GM12872 (cell line): ENCODE measurements around the gene PTPRU.

Experiments used
- CTCF ChIP-seq: IDR thresholded peaks from 3 replicates; pipeline ENCODE4 v1.5.1; 2011; ENCODE audit warnings: low read depth, mild to moderate bottlenecking, low read length, moderate library complexity; ENCODE audit not compliant: insufficient read depth

PTPRU gene

GRCh38 chr1:29233693-29234092, 2.6 kb upstream of the PTPRU start:
- no peak for TF ChIP-seq CTCF

- TF ChIP-seq CTCF, result no peak
Observed at GRCh38 chr1:29234471-29234870, 1.9 kb upstream of the PTPRU start.

- no peak for TF ChIP-seq CTCF
Observed at GRCh38 chr1:29236712-29237128, 398 bp downstream of the PTPRU start.

GRCh38 chr1:29237129-29237821, 953 bp downstream of the PTPRU start:
- TF ChIP-seq CTCF, result no peak

GRCh38 chr1:29237852-29238619, 1.7 kb downstream of the PTPRU start:
- TF ChIP-seq CTCF, result no peak

GRCh38 chr1:29238620-29239002, 2.3 kb downstream of the PTPRU start:
- no peak for TF ChIP-seq CTCF

GRCh38 chr1:29239142-29239541, 2.8 kb downstream of the PTPRU start:
- no peak for TF ChIP-seq CTCF
